ENCODE data around the gene TBATA. TPM values are rescaled to one million over a fixed set of nuclear protein-coding genes. Genes with fewer than 3 reads are reported as not detected.
"Not testable (repeated sequence)": the region's sequence is repeated elsewhere in the genome, so short reads cannot be mapped to it uniquely, and the experiment has no call there.

TBATA gene
- total RNA-seq, 1 donor from 2014 or later, result not detected

GRCh38 chr10:70772627-70773026, 12.6 kb downstream of the TBATA start:
- TF ChIP-seq CTCF (IDR thresholded peaks at IDR 0.05), result no peak
- no peak overlapping the region for H3K27ac Mint-ChIP-seq (ENCODE audit: unreplicated experiment)
- no peaks in the 10 kb centered on the region for H3K36me3 Mint-ChIP-seq (ENCODE audit: unreplicated experiment)
- H3K4me1 Mint-ChIP-seq (ENCODE audit: unreplicated experiment), result no peaks in the 10 kb centered on the region
- no peak for DNase-seq (ENCODE audit: extremely low spot score, unreplicated experiment)
- peaks cover 22% of the 10 kb centered on the region for H3K27me3 Mint-ChIP-seq (ENCODE audit: unreplicated experiment)
- no peak overlapping the region for H3K4me3 Mint-ChIP-seq (ENCODE audit: unreplicated experiment)
- H3K9me3 Mint-ChIP-seq (ENCODE audit: unreplicated experiment), result no peaks in the 10 kb centered on the region

- no peak for TF ChIP-seq CTCF (IDR thresholded peaks at IDR 0.05)
- Mint-ChIP-seq H3K4me3 (ENCODE audit: unreplicated experiment) (no peak overlapping the region), H3K27ac (ENCODE audit: unreplicated experiment) (no peak overlapping the region), H3K9me3 (ENCODE audit: unreplicated experiment) (no peaks in the 10 kb centered on the region), H3K36me3 (ENCODE audit: unreplicated experiment) (no peaks in the 10 kb centered on the region), H3K27me3 (ENCODE audit: unreplicated experiment) (peaks cover 32% of the 10 kb centered on the region), H3K4me1 (ENCODE audit: unreplicated experiment) (no peaks in the 10 kb centered on the region)
- DNase-seq (ENCODE audit: extremely low spot score, unreplicated experiment), result peak; percentile 76
These were observed 13.6 kb downstream of the TBATA start for GRCh38 chr10:70771311-70772194.

- not testable (repeated sequence) for H3K4me3 Mint-ChIP-seq (ENCODE audit: unreplicated experiment); H3K27ac Mint-ChIP-seq (ENCODE audit: unreplicated experiment); DNase-seq (ENCODE audit: extremely low spot score, unreplicated experiment); H3K4me1 Mint-ChIP-seq (ENCODE audit: unreplicated experiment); H3K9me3 Mint-ChIP-seq (ENCODE audit: unreplicated experiment); H3K36me3 Mint-ChIP-seq (ENCODE audit: unreplicated experiment)
- H3K27me3 Mint-ChIP-seq (ENCODE audit: unreplicated experiment), result peaks cover 33% of the 10 kb centered on the region
These were observed 14.7 kb downstream of the TBATA start for GRCh38 chr10:70770516-70770915.

GRCh38 chr10:70770001-70770400, 15.2 kb downstream of the TBATA start:
- peaks cover 4% of the 10 kb centered on the region for H3K9me3 Mint-ChIP-seq (ENCODE audit: unreplicated experiment)
- H3K4me1 Mint-ChIP-seq (ENCODE audit: unreplicated experiment), result no peaks in the 10 kb centered on the region
- no peak overlapping the region for H3K4me3 Mint-ChIP-seq (ENCODE audit: unreplicated experiment)
- DNase-seq (ENCODE audit: extremely low spot score, unreplicated experiment), result no peak
- TF ChIP-seq CTCF (IDR thresholded peaks at IDR 0.05), result no peak
- no peaks in the 10 kb centered on the region for H3K36me3 Mint-ChIP-seq (ENCODE audit: unreplicated experiment)
- H3K27me3 Mint-ChIP-seq (ENCODE audit: unreplicated experiment), result peaks cover 33% of the 10 kb centered on the region
- H3K27ac Mint-ChIP-seq (ENCODE audit: unreplicated experiment), result no peak overlapping the region

GRCh38 chr10:70769121-70769520, 16.1 kb downstream of the TBATA start:
- Mint-ChIP-seq H3K9me3 (ENCODE audit: unreplicated experiment) (peaks cover 4% of the 10 kb centered on the region), H3K36me3 (ENCODE audit: unreplicated experiment) (no peaks in the 10 kb centered on the region), H3K4me1 (ENCODE audit: unreplicated experiment) (no peaks in the 10 kb centered on the region), H3K4me3 (ENCODE audit: unreplicated experiment) (no peak overlapping the region), H3K27me3 (ENCODE audit: unreplicated experiment) (peaks cover 33% of the 10 kb centered on the region), H3K27ac (ENCODE audit: unreplicated experiment) (no peak overlapping the region)
- no peak for DNase-seq (ENCODE audit: extremely low spot score, unreplicated experiment)
- no peak for TF ChIP-seq CTCF (IDR thresholded peaks at IDR 0.05)

- H3K4me3 Mint-ChIP-seq (ENCODE audit: unreplicated experiment); DNase-seq (ENCODE audit: extremely low spot score, unreplicated experiment); H3K27ac Mint-ChIP-seq (ENCODE audit: unreplicated experiment); H3K9me3 Mint-ChIP-seq (ENCODE audit: unreplicated experiment); H3K36me3 Mint-ChIP-seq (ENCODE audit: unreplicated experiment); H3K4me1 Mint-ChIP-seq (ENCODE audit: unreplicated experiment): not testable (repeated sequence)
- H3K27me3 Mint-ChIP-seq (ENCODE audit: unreplicated experiment), result peaks cover 33% of the 10 kb centered on the region
These were observed 17.0 kb downstream of the TBATA start for GRCh38 chr10:70768026-70768685.

All from osteocyte (in vitro differentiated cells).